Fibroblast of gingiva (primary cell): ENCODE results near the gene CST2.
"Not testable (repeated sequence)": the region's sequence is repeated elsewhere in the genome, so short reads cannot be mapped to it uniquely, and the experiment has no call there.

Source experiments
- DNase-seq: peaks from one replicate; pipeline ENCODE4 v3.0.0-alpha.2; 2011; ENCODE audit warnings: low read depth

CST2 gene

GRCh38 chr20:23826541-23827021, at the start of gene CST2:
Gene CST2, minus strand, starts transcription at chr20:23826729. Its CDS starts 69 bp downstream, at chr20:23826660.
- no peak for DNase-seq

GRCh38 chr20:23875606-23876237, 49.2 kb upstream of the CST2 start:
- no peak for DNase-seq

- no peak for DNase-seq
Observed at GRCh38 chr20:23874747-23875146, 48.2 kb upstream of the CST2 start.

- no peak for DNase-seq
Observed at GRCh38 chr20:23873370-23874015, 47.0 kb upstream of the CST2 start.

GRCh38 chr20:23872065-23872464, 45.5 kb upstream of the CST2 start:
- DNase-seq = no peak

GRCh38 chr20:23870461-23870860, 43.9 kb upstream of the CST2 start:
- DNase-seq = no peak

GRCh38 chr20:23869520-23869919, 43.0 kb upstream of the CST2 start:
- DNase-seq = no peak

GRCh38 chr20:23868321-23868720, 41.8 kb upstream of the CST2 start:
- no peak for DNase-seq

GRCh38 chr20:23867152-23867776, 40.7 kb upstream of the CST2 start:
- DNase-seq = no peak

- not testable (repeated sequence) for DNase-seq
Observed at GRCh38 chr20:23860771-23861170, 34.2 kb upstream of the CST2 start.

- no peak for DNase-seq
Observed at GRCh38 chr20:23857962-23858595, 31.6 kb upstream of the CST2 start.

GRCh38 chr20:23856736-23857135, 30.2 kb upstream of the CST2 start:
- DNase-seq = no peak

- DNase-seq = no peak
Observed at GRCh38 chr20:23856226-23856625, 29.7 kb upstream of the CST2 start.

GRCh38 chr20:23841693-23842092, 15.2 kb upstream of the CST2 start:
- no peak for DNase-seq

GRCh38 chr20:23835716-23836115, 9.2 kb upstream of the CST2 start:
- DNase-seq = no peak

- no peak for DNase-seq
Observed at GRCh38 chr20:23832775-23833513, 6.4 kb upstream of the CST2 start.

GRCh38 chr20:23831961-23832360, 5.4 kb upstream of the CST2 start:
- peak; percentile 35 for DNase-seq

- no peak for DNase-seq
Observed at GRCh38 chr20:23823621-23824324, 2.8 kb downstream of the CST2 start.

- DNase-seq = no peak
Observed at GRCh38 chr20:23823111-23823510, 3.4 kb downstream of the CST2 start.

- peak; percentile 36 for DNase-seq
Observed at GRCh38 chr20:23820493-23820892, 6.0 kb downstream of the CST2 start.

GRCh38 chr20:23811559-23811958, 15.0 kb downstream of the CST2 start:
- DNase-seq = not testable (repeated sequence)
